HG03469 (cell line): ENCODE measurements around the gene SPHK2.
"Not testable (repeated sequence)": the region's sequence is repeated elsewhere in the genome, so short reads cannot be mapped to it uniquely, and the experiment has no call there.

Experiments
- ATAC-seq: cut with Tn5 transposase; IDR thresholded peaks from one replicate; pipeline ENCODE4 v1.9.1; 2021; ENCODE audit warnings: mild to moderate bottlenecking, moderate library complexity, moderate number of reproducible peaks; ENCODE audit not compliant: unreplicated experiment

Gene SPHK2

DNA sequence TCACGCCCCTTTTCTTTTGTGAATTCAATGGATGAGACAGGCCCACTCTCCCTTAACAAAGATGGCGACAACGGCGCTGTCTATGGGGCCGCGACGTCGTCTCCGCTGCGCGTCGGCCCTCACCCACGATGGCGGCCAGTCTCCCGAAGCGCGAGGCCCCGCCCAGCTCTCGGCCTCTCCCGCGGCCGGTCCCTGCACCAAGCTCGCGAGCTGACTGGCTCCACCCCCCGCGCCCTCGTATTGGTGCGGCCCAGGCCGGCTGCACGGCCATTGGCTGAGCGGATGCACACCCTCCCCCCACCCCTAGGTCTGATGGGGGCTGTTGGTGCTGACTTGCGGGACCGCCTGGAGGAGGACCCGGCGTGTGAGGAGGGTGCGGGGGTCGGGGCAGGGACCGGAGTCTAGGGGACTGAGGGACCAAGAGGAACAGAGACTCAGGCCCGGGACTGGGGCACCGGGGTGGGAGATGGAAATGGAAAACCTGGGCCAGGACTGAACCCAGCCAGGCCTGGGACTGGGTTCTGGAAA is 4.8 kb downstream of the SPHK2 start:
- ATAC-seq = peak; percentile 32

DNA sequence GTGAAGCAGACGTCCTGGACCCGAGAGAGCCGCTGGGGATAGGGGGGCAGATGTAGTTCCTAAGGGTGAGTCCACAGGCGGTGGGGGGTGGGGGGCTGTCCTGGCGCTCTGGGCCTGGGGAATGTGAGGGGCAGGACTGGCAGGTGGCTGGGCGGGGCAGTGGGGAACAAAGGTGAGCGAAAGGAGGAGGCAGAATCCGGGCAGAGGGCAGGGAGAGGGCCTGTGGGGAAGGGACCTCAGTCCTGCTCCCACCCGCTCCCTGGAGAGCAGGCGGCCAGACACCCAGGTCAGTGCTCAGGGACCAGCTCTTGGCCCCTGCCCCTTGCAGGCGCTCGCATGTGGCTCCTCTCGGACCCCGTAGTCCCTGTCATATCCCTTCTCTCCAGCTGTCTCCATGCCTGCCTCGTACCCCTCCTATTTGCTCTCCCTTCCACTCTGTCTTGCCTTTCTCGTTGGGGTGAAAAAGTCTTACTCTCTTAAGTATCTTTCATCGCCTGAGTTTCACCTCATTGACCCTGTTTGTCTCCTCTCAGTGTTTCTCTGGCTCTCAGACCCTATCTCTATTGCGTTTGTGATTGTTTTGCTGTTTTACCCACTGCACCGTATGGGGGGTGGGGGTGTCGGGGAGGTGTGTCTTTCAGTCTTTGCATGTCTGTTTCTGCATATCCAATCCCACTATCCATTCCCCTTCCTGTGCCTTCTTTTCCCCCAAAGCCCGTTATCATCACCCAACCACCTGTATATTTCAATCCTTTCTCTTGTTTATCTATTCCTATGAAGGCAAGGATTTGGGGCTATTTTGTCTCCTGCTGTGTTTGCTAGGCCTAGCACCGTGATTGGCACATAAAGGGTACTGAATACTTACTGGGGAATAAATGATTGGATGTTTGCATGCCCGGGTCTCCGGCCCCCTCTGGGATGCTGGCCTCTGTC is 5.8 kb downstream of the SPHK2 start:
- ATAC-seq = no peak

DNA sequence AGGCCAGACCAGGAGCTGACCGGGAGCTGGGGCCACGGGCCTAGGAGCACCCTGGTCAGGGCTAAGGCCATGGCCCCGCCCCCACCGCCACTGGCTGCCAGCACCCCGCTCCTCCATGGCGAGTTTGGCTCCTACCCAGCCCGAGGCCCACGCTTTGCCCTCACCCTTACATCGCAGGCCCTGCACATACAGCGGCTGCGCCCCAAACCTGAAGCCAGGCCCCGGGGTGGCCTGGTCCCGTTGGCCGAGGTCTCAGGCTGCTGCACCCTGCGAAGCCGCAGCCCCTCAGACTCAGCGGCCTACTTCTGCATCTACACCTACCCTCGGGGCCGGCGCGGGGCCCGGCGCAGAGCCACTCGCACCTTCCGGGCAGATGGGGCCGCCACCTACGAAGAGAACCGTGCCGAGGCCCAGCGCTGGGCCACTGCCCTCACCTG is 6.6 kb downstream of the SPHK2 start:
- ATAC-seq = no peak

DNA sequence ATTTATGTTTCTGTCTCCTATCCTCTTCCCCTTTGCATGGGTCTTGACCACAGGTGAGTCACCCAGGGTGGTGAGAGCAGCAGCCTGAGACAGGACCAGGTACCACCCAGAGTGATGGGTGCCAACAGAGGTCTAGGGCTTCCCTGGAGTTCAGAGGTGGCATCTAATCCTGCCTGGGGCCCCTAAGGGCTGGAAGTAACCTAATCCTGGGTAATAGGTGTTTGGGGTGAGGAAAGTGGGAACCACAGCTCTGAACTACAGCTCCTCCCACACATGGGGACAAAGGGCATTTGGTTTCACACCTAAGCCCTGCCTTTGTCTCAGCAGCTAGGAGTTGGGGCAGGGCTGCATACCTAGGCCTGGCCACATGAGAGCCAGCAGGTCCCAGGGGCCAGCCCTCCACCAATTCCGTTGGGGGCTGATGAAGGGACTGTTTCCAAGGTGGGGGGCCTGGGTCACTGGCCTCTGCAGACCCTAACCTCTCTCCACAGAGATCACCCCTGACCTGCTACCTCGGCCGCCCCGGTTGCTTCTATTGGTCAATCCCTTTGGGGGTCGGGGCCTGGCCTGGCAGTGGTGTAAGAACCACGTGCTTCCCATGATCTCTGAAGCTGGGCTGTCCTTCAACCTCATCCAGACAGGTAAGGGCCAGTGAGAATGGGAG is 8.0 kb downstream of the SPHK2 start:
- no peak for ATAC-seq

DNA sequence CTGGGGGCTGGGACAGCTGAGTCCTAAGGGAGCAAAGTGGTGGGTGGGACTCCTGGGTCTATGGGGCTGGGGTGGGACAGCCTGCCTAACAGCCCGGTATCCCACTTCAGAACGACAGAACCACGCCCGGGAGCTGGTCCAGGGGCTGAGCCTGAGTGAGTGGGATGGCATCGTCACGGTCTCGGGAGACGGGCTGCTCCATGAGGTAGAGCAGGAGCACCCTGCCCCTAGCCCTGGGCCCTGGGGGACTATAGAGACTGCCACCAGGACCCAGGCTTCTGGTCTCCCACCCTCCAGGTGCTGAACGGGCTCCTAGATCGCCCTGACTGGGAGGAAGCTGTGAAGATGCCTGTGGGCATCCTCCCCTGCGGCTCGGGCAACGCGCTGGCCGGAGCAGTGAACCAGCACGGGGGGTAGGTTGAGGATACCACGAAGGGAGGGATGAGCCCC is 8.6 kb downstream of the SPHK2 start:
- no peak for ATAC-seq

DNA sequence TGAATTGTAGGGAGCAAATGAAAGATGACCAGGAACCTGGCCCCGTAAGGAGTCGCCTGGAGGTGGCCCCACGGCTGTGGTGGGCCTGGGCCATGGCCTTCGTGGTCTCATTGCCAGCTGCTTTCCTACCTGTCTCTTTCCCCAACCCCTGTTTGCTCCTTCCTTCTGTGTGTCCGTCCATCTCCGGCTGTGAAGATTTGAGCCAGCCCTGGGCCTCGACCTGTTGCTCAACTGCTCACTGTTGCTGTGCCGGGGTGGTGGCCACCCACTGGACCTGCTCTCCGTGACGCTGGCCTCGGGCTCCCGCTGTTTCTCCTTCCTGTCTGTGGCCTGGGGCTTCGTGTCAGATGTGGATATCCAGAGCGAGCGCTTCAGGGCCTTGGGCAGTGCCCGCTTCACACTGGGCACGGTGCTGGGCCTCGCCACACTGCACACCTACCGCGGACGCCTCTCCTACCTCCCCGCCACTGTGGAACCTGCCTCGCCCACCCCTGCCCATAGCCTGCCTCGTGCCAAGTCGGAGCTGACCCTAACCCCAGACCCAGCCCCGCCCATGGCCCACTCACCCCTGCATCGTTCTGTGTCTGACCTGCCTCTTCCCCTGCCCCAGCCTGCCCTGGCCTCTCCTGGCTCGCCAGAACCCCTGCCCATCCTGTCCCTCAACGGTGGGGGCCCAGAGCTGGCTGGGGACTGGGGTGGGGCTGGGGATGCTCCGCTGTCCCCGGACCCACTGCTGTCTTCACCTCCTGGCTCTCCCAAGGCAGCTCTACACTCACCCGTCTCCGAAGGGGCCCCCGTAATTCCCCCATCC is 9.4 kb downstream of the SPHK2 start:
- ATAC-seq = no peak

DNA sequence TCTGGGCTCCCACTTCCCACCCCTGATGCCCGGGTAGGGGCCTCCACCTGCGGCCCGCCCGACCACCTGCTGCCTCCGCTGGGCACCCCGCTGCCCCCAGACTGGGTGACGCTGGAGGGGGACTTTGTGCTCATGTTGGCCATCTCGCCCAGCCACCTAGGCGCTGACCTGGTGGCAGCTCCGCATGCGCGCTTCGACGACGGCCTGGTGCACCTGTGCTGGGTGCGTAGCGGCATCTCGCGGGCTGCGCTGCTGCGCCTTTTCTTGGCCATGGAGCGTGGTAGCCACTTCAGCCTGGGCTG is 9.9 kb downstream of the SPHK2 start:
- no peak for ATAC-seq

DNA sequence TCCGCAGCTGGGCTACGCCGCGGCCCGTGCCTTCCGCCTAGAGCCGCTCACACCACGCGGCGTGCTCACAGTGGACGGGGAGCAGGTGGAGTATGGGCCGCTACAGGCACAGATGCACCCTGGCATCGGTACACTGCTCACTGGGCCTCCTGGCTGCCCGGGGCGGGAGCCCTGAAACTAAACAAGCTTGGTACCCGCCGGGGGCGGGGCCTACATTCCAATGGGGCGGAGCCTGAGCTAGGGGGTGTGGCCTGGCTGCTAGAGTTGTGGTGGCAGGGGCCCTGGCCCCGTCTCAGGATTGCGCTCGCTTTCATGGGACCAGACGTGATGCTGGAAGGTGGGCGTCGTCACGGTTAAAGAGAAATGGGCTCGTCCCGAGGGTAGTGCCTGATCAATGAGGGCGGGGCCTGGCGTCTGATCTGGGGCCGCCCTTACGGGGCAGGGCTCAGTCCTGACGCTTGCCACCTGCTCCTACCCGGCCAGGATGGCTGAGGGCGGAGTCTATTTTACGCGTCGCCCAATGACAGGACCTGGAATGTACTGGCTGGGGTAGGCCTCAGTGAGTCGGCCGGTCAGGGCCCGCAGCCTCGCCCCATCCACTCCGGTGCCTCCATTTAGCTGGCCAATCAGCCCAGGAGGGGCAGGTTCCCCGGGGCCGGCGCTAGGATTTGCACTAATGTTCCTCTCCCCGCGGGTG is 10.4 kb downstream of the SPHK2 start:
- ATAC-seq = no peak

DNA sequence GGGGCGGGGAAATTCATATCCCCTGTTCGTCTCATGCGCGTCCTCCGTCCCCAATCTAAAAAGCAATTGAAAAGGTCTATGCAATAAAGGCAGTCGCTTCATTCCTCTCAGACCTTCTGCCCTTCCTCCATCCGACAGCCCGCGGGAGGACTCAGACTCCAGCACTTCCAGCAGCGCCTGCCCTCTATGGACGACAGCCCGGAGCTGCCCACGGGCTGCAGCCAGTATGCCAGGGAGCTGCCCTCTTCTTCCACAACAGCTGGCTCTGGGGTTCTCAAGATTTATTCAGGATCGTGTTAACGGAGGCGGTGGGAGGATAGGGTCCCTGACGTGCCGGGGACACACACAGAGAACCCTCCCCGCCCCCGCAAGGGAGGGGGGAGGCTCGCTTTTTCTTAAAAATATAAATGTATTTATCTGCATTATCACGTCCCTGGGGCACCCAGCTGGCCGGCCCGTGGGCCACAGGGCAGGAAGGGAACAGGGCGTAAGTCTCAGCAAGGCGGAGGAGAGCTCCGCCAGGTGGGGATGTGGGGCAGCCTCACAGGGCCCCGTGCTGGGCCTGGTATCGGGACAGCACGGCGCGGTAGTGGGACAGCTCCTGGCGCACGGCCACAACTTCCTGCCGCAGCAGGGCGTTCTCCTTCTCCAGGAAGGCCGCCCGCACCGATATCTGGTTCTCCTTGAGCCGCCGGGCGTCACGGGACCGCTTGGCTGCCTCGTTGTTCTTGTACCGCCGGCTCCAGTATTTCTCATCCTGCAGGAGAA is 11.2 kb downstream of the SPHK2 start:
- no peak for ATAC-seq

DNA sequence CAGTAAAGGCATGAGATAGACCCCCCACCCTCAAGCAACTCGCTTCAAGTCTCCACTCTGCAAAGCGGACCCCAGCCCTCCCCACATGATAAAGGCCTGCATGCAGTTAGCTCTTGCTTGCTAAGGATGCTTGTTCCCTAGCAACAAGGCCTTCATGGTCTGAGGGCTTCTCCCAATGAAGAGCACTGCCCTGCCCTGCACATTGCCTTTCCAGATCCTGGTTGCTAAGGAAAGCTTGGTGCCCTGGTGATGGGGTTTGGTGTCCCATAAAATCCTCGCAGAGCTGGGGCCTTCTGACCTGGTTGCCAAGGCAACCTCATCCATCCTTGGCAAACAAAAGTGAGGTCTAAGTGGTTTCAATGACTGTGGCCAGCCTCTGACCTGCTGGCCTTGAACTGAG is 11.9 kb downstream of the SPHK2 start:
- ATAC-seq = no peak

DNA sequence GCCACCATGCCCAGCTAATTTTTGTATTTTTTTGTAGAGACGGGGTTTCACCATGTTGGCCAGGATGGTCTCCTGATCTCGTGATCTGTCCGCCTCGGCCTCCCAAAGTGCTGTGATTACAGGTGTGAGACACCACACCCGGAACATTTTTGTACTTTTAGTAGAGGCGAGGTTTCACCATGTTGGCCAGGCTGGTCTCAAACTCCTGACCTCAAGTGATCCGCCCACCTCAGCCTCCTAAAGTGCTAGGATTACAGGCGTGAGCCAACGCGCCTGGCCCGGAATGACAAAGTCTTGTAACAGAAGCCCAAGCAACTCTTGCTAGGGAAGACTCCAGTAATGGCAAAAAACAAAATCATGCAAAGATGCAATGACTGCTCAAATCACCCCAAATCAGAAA is 13.0 kb downstream of the SPHK2 start:
- ATAC-seq = not testable (repeated sequence)

DNA sequence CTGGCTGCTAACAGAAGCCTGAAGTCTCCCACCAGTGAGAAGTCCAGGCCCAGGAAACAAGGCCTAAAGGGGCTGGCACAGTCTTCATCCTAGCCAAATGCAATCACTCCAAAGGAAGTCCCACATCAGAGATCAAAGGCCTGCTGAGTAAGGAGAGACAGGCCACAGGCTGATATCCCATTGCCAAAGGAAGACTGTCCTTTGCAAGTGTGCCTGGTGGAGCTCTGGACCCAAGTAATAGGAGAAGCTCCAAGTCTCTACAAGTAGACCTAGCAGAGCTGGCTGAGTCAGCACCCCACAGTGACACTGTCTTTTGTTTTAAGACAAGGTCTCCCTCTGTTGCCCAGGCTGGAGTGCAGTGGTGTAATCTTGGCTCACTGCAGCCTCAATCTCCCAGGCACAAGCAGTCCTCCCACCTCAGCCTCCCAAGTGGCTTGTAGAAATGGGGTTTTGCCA is 13.4 kb downstream of the SPHK2 start:
- no peak for ATAC-seq

DNA sequence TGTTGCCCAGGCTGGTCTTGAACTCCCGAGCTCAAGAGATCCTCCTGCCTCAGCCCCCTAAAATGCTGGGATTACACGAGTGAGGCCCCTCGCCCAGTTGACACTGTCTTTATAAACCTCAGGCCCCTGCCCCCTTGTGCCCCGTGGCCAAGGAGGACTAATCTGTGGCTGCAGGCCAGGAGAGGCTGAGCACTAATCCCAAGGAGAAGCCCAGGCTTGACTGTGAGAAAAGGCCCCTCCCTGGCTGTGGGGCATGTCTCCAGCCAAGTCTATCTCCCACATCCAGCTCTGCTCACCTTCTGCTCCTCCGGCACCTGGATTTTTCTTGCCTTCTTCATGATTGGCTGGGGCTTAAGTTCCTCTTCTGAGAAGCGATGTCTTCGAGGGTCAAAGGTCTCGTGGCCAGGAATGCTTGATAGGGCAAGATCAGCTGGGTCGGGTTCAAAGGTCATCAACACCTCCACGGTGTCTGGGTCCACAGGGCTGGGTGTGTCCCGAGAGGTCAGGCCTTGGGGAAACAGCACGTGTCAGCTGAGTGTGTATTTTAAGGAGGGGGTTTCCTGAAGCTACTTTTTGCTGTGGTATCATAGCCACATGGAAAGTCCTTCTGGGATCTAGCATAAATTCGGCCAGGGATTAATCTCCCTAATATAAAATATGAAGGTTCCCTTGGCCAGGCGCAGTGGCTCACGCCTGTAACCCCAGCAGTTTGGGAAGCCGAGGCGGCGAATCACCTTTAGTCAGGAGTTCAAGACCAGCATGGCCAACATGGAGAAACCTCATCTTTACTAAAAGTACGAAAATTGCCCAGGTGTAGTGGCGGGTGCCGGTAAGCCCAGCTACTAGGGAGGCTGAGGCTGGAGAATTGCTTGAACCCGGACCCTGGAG is 14.1 kb downstream of the SPHK2 start:
- ATAC-seq = no peak

DNA sequence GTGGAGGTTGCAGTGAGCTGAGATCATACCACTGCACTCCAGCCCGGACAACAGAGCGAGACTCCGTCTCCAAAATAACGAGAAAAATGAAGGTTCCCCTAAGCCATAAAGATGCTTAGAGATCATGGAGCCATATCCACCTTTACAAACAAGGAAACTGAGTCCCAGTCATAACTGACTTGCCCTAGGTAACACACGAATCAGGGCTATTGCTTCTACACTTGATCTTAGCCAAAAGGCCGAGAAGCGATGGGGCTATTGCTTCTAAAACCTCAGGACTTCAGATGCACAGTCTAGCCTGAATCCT is 14.7 kb downstream of the SPHK2 start:
- no peak for ATAC-seq

DNA sequence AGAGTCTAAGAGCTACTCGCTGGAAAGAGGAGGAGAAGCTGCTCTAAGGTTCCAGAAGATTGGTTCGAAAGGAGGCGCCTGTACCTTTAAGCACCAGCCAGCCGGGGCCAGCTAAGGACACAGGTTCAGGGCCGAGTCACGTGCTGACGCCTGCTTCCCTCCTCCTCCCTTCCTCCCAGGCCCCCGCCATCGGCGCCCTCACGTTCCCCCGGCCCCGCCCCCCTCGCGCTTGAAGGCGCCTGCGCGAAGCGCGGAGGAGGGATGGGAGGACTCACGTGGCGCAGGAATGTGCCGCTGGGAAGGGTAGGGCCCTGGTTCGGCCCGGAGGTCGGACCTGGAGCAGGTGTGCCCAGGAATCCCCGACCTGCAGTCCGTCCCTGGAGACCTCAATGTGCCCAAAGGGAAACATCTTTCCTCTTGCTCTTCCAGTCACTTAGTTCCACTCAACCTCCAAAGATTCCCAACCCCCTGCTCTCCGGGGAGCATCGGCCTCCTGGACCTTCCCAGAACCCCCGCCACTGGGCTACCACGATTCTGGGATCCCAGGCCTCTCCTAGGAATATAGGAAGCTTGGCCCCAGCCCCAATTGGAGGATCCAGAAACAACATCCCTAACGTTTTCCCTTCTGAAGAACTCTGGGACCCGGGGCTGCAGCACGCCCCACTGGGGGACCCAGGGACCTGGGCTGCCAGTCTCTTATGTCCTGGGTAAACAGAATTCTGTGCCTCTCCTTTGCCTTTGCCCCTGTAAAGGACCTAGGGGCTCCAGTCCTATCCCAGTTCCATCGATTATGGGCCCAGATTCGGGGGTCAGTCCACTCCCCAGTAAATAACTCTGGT is 15.3 kb downstream of the SPHK2 start:
- ATAC-seq = no peak

DNA sequence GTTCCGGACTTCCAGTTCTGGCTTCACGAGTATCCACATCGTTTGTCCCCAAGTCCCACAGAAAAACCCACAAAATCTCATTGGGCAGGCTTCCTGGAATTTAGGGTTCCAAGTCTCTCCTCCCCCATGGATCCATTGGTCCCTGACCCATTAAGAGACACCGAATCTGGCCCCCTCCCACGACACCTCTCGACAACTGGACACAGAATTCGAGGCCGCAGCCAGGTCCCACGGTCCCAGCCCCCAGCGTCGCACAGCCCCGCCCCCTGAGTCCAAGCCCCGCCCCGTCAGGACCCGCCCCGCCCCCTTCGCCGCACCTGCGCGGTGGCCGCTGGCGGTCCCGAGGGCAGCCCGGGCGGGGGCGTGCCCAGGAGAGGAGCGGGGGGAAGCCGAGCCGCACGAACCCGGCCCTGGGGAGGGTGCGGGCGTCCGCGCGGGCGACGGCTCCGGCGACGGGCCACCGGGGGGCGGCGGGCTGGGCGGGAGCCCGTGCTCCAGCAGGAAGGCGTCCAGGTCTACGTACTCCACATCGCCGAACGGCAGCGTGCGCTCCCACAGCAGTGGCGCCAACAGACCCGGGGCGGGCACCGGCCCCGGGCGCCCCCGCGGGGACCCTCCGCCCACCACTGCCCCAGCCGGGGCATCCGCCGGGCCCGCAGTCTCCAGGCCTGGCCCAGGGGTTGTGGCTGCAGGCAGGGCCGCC is 16.1 kb downstream of the SPHK2 start:
- no peak for ATAC-seq
